Left hindlimb (tissue), 1 donor: Measurements from ENCODE around the gene TMEM272.
A peak's percentile ranks its signal among the peaks of the same experiment; 100 is the strongest.

ENCODE experiments used
- DNase-seq: peaks from one replicate; pipeline ENCODE4 v3.0.0-alpha.2; 2018

Gene TMEM272, protein sequence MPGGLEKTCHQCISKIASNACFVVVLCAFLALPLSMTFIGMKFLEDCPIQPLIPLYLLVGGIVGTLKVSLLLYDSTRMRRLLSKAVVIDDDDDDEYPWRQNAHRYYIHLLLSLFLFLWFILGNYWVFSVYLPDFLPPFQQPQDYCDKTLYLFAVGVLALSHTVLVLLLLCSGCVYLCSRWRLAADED

DNA sequence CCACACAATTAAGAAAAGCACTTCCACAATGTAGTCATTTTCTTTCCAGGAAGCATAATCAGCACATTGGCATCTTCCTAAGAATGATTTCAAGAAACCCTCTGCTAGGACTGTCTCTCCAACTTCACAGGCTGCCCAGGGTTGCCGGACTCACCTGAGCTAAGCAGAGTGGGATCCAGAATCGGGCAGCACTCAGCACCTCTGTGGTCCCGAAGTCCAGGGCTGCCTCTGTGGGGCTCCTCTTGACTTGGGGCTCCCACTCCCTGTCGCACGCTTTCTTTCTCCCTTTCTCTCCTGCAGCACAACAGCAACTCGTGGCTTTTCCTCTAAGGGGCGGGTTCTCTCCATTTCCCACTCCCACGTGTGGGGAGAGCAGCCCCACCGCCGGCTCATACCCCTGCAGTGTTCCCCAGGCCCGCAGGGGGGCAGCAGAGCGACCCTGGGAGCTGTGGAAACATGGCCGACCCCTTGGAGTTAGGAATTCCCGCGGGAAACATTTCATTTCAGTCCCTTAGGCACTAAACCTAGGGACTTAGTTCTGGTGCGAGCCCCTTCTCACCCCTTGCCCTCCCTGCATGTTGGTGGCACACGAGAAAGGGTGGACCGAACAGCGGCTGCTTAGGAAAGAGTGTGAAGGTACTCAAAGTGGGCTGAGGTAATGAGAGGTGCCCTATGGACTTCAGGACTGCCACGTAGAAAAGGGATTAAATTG, at the start of gene TMEM272:
TSS of gene TMEM272 (minus strand) at position 316 of the 712 bp plus-strand sequence. CDS start 6,647 bp downstream, outside the sequence.
- DNase-seq: no peak

DNA sequence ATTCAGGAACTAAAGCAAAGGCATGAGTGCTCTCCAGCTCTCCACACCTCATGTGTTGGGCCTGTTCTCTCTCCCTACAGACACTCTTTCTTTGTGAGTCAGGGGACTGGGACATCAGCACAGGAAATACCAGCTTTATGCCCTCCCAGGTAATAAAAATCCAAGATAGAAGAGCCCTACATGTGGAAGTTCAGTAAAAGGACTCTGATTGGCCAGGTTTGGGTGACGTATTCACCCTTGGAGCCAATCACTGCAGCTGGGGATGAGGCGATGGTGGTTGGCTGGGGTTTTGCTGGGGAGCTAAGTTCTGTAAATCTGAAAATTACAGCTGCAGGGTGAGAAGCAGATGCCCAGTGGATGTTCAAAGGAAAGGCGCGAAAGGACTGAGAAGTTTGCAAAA, 49.3 kb upstream of the TMEM272 start:
- DNase-seq: no peak

DNA sequence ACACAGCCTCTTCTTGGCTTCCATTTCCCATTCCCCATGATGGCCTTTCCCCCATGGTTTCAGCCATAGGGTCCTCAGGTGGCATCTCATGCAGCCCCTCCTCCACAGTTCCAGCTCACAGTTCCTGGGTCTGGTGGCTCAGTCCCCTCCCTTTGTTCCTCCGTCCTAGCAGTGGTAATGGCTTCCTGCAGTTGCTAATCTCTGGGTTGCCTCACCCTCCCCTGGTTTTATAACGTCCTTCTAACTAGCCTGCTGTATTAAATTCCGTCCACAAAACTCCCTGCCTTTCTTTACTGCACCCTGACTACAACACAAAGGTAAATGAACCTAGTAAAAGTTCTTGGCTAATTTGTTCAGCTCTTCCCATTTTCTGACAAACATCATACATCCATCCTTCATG, 47.7 kb upstream of the TMEM272 start:
- DNase-seq: no peak

GRCh38 chr13:51887468-51887867, 42.5 kb upstream of the TMEM272 start:
- peak; percentile 52 for DNase-seq

GRCh38 chr13:51885651-51886050, 40.7 kb upstream of the TMEM272 start:
- no peak for DNase-seq

- DNase-seq: no peak
Measured at GRCh38 chr13:51883226-51883600, 38.2 kb upstream of the TMEM272 start.

DNA sequence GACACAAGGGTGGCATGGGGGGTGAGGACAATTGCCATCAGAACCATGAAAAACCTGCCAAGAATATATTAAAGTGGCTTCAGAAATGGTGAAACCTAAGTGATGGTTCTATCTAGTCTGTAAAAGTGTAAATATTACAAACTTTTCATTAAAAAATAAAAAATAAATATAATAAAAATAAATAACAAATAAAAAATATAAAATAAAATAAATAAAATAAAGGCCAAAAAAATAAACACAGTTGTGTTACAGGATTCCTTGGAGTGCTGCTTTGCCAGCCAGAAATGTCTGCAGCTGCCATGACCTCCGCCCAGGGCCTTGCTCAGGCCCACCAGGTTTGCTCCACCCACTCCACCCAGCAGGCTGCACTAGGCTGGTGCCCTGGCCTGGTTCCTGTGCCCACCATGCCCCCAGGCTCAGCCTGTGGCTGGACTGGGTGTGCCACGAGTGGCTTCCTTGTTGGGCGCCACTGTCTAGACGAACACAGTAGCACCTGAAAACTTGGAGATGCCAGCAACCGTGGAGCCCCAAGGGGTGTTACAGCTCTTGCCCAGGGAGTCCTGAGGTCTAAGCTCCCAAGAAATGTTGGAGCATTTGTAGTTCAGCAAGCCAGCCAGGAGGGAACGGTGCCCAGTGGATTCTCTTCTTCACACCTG, 37.7 kb upstream of the TMEM272 start:
- no peak for DNase-seq

DNA sequence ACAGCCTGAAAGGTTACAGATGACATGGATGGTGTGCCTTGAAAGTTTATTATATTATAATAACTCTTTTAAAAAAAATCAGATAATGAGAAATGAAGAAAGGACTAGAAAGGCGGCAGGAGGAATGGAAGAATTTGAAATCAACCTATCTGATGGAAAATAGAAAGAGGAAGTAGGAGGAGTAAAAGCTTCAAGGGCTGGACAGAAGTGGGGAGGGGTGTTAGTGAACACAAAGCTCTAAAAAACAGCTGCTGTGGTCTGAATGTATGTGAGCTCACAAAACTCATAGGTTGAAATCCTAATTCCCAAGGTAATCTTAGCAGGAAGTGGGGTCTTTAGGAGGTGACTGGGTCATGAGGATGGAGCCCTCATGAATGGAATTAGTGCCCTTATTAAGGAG, 36.3 kb upstream of the TMEM272 start:
- no peak for DNase-seq

DNA sequence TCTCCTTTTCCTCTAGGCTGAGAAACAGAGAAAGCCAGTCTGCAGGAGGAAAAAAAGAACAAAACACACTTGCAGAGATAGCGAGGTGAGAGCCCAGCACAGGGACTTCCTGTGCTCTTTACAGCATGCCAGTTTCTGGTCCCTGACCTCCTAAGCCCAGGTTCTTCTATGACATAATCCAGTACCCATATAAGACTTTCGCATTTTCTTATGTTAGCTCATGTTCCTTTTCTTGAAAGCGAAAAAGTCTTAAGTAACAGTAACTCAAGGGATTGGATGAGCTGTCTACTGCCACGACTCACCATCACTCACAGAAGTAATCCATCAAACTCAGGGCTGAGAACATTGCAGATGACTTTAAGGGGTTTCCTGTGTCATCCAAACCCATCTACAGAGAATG, 34.2 kb upstream of the TMEM272 start:
- DNase-seq: no peak

GRCh38 chr13:51874651-51875050, 29.7 kb upstream of the TMEM272 start:
- no peak for DNase-seq

- DNase-seq: no peak
Measured at GRCh38 chr13:51873837-51874236, 28.9 kb upstream of the TMEM272 start.

GRCh38 chr13:51873117-51873798, 28.3 kb upstream of the TMEM272 start:
- no peak for DNase-seq

- DNase-seq: no peak
Measured at GRCh38 chr13:51870616-51871015, 25.6 kb upstream of the TMEM272 start.

- no peak for DNase-seq
Measured at GRCh38 chr13:51869916-51870315, 24.9 kb upstream of the TMEM272 start.

DNA sequence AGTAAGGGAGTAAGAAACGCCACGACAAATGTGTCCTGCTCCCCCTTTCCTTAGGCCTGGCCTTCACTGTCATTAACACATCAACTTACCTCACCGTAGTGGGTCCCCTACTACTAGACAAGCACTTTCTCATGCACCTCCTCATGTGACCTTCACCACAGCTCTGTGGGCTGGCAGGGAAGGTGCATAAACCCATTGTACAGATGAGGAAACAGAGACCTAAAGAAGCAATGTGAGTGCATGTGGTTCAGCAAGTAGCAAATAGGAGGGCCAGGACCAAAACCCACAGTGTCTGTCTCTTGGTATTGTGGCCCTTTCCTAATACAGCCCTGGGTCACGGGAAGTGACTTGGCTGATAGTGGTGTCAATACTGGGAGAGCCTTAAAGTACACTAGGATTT, 22.1 kb upstream of the TMEM272 start:
- no peak for DNase-seq

DNA sequence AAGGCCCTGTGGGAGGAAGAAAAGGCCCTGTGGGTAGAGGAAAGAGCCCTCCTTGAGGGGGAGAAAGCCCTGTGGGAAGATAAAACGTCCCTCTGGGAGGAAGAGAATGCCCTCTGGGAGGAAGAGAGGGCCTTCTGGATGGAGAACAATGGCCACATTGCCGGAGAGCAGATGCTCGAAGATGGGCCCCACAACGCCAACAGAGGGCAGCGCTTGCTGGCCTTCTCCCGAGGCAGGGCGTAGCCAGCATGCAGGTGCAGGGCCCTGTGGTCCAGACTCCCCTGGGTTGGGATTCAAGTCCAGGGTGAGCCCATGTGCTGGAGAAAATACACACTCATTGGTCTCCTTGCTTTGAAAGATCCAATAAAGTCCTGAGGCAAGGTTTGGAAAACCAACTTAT, 20.9 kb upstream of the TMEM272 start:
- DNase-seq: no peak

GRCh38 chr13:51862957-51863356, 18.0 kb upstream of the TMEM272 start:
- no peak for DNase-seq

DNA sequence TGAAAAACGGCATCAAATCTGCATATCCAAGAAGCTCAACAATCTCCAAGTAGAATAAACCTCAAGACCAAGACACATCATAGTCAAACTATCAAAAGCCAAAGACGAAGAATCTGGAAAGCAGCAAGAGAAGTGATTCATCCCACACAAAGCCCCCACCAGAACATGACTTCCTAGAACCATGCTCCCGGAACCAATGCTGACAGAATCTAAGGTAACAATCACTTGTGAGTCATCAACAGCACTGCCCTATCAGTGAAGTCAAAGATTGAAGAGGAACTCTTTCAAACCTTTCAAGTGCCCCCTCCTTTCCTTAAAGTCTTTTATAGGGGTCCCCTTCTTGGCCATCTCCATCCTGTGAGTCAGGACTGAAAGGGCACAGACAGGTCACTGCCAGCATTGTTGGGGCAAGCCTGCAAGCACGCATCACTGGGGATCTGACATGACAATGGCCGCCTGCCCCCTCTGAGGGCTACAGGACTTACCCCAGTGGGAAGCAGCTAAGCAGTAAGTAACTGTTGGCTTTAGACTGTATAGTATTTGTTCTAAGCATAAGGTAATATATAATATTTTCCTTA, 16.8 kb upstream of the TMEM272 start, which contains the start of gene CCDC70:
TSS of gene CCDC70 (plus strand) at position 247 of the 578 bp plus-strand sequence. CDS start 3,443 bp downstream, outside the sequence.
- no peak for DNase-seq

DNA sequence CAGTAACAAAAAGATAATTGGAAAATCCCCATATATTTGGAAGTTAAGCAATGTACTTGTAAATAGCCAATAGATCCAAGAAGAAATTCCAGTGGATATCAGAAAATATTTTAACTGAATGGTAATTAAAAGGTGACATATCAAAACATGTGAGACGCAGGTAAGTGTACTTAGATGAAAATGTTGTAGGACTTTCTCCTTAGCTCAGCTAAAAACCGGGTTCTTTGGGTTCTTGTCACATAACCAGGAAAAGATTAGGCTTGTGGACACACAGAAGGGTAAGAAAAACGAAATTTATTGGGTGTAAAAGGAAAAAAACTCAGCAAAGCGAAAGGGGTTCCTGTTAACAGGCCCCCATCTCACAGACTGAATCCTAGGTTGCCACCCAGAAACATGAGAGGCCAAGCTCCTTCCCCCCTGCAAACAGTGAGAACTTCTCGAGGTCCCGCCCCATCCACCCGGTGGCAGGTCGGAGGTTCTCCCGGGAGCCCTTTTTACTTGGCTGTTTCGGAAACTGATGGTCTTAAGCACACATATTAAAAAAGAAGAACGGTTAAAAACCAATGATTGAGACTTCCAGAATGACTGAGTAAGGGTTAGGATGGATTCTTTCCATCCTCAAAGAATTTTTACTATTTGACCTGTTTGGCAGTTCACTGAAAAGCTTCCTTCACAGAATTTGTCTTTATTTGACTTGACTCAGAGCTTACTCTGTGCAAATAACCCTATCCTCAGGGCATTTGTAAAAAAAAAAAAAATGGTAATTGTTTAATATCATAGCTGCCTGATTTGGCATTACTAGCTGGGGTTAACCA, 13.7 kb upstream of the TMEM272 start:
- no peak for DNase-seq

- no peak for DNase-seq
Measured at GRCh38 chr13:51856998-51857397, 12.0 kb upstream of the TMEM272 start.

DNA sequence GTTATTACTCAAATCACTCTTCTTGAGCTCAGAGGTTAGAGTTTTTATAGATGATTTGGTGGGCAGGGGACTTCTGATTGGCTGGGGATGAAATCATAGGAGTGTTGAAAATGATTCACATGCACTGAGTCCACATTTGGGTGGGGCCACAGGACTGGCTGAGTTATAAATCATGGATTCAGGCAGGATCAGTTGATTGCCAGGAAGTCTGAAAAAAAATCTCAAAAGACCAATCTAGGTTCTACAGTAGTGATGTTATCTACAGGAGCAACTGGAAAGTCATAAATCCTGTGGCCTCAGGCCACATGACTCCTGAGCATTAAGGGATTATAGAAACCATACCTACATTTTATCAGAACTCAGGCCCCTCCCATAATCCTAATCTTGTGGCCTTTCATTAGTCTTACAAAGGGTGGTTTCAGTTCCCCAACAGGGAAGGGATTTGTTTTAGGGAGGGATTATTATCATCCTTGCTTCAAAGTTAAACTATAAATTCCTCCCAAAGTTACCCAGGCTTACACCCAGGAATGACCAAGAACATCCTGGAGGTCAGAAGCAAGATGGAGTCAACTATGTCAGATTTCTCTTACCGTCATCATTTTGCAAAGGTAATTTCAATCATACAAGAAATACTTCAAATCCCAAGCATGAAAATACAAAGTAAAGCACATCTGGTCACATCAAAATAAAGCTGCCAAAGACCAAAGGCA, 11.2 kb upstream of the TMEM272 start:
- no peak for DNase-seq
